Fibroblast of skin of scalp (primary cell): Measurements from ENCODE around the gene TCAF2. TPM values are rescaled to one million over a fixed set of nuclear protein-coding genes. Genes with fewer than 3 reads are reported as not detected.
"Not testable (repeated sequence)": the region's sequence is repeated elsewhere in the genome, so short reads cannot be mapped to it uniquely, and the experiment has no call there.

ENCODE experiments used
- DNase-seq: peaks from one replicate; pipeline ENCODE4 v3.0.0-alpha.2; 2013
- polyA plus RNA-seq, 2 experiments: library from polyadenylated mRNA; unstranded; fragments of 120-200 nt; gene quantifications; one replicate each; pipeline ENCODE4 v1.2.1, GENCODE V29; 2013; ENCODE audit not compliant: insufficient read length in 2 of 2

Gene TCAF2
- 3.3 TPM for polyA plus RNA-seq (2013, experiment 1 of 2; ENCODE audit: insufficient read length)
- 4.0 TPM for polyA plus RNA-seq (2013, experiment 2 of 2; ENCODE audit: insufficient read length)

- DNase-seq = not testable (repeated sequence)
Measured at GRCh38 chr7:143620646-143621045, at the start of gene TCAF2. TCAF2 (plus strand) TSS chr7:143620974.

DNA sequence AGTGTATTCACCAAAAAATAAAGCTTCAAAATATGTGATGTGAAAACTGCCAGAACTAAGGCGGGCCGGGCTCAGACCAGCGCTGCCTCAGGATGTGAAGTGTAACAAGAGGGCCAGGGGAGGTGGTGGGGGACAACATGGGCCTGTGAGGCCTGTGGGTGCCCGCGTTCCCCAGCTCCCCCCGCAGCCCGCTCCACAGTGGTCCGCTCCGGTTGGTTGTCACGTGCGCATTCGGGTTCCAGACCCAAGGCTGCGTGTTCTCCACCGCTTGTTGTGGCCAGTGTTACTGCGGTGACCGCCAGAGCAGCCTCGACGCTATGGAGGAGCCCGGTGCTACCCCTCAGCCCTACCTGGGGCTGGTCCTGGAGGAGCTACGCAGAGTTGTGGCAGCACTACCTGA lies 49.3 kb upstream of the TCAF2 start, which contains the start of gene CTAGE15:
Gene CTAGE15, plus strand, starts transcription at position 301 of the 400 bp plus-strand sequence. Its CDS starts 17 bp downstream, at position 318.
- not testable (repeated sequence) for DNase-seq

- DNase-seq = not testable (repeated sequence)
Measured at GRCh38 chr7:143588183-143588582, 32.6 kb upstream of the TCAF2 start.

- DNase-seq = not testable (repeated sequence)
Measured at GRCh38 chr7:143589897-143590296, 30.9 kb upstream of the TCAF2 start.

GRCh38 chr7:143598086-143598485 lies 22.7 kb upstream of the TCAF2 start:
- not testable (repeated sequence) for DNase-seq

DNA sequence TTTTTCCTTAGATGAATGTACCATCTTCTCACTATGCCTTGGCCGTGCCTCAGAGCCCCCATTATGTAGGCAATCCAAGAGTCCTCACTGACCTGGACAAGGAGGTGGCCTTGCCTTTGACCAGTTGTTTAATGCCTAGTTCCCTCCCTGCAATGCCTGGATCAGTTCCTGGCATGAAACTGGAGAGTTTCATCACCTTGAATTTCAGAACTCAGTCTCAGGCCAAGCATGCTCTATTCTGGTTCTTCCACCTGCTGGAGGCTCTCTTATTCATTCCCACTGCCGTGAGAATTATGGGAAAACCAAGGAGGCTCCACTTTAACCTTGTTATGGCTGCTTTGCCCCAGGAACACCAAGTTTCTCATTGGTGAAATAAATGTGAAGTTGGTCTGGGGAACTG lies 17.2 kb upstream of the TCAF2 start:
- DNase-seq = not testable (repeated sequence)

DNA sequence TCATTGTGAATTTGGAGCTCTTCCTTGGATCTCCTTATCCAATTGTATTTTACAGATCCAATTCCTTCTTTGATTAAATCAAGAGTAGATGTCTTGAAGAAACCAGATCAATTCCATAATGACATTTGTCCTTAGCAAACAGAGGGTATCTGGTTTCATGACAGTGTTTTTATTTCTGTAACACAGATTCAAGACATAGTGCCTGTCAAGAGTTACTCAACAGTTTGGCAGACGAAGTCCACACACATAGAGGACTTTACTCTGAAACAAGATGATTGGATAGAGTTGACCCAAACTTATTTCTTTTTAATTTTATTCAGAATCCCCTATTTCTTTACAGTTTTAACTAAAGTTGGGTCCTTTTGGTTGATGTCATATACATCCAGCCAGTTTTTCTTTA lies 14.7 kb upstream of the TCAF2 start:
- not testable (repeated sequence) for DNase-seq

GRCh38 chr7:143615545-143615944 lies 5.2 kb upstream of the TCAF2 start:
- DNase-seq = not testable (repeated sequence)

DNA sequence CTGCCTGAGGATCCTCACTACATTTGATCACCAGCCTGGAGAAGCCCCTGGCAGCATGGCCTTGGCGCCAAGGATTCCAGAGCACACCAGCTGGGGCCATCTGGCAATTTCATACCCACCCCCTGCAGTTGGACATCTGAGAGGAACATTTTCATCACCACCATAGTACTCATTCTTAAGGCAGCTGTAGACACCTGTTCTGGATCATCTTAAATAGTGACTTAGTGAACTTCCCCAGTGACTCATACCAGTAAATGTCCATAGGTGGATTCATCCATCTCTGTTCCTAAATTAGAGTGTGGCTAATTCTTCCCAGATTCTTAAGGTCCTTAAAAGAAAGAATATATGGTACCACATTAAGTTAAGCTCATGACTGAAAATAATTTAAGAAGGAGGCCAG lies 3.6 kb upstream of the TCAF2 start:
- not testable (repeated sequence) for DNase-seq

GRCh38 chr7:143620058-143620457 lies 716 bp upstream of the TCAF2 start:
- DNase-seq = not testable (repeated sequence)

- DNase-seq = not testable (repeated sequence)
Measured at GRCh38 chr7:143621175-143621574, 401 bp downstream of the TCAF2 start.

DNA sequence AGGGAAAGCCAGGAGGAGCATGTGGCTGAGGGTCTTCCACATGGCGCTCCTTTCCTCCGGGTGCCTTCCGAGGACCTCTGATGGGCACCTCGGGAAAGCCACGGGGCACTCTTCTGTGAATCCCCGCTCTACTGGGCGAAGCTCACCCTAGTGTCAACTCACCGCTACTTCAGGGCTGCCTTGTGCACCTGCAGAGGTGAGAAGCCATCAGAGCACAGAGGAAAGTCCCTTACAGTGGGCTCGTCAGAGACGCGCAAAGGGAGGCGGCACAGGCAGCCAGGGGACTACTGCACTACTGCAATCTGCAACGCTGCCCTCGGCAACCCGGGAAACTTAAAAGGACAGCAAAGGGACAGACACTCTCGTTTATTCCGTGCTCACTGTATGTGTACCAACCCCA lies 1.4 kb downstream of the TCAF2 start:
- not testable (repeated sequence) for DNase-seq

DNA sequence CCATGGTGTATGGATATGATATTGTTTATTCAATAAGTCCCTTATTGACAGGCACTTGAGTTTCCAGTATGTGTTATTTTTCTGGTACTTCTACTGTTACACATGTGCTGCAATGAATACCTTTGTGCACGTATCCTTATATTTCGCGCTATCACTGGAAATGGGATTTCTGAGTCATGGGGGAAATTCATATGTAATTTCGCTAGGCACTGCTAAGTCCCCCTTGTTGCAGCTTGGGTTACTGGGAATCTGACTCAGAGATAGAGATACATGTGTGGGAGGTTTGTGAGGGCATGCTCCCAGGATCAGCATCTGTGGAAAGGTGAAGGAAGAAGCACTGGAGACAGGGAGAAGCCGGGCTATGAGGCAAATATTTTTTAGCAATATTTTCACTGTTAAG lies 9.9 kb downstream of the TCAF2 start:
- DNase-seq = not testable (repeated sequence)

DNA sequence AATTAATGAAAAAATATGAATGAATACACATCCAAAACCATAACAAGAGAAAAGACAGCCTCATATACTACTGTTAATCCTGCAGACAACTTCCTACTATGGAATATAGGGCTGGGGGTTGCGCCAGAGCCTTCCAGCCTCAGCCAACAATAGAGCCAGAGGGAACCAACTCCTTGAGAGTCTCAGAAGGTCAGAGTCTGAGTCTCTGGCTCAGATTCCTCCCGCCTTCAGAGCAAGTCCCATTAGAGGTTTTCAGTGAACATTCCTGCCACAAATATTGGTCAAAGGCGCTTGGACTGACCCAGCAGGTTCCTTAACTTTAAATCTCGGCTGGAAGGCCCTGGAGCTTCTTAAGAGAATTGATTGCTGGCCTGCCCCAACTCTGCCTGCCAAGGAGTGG lies 11.7 kb downstream of the TCAF2 start:
- not testable (repeated sequence) for DNase-seq

- DNase-seq = not testable (repeated sequence)
Measured at GRCh38 chr7:143633013-143633618, 12.3 kb downstream of the TCAF2 start.

GRCh38 chr7:143635364-143636240 lies 14.8 kb downstream of the TCAF2 start:
- not testable (repeated sequence) for DNase-seq

DNA sequence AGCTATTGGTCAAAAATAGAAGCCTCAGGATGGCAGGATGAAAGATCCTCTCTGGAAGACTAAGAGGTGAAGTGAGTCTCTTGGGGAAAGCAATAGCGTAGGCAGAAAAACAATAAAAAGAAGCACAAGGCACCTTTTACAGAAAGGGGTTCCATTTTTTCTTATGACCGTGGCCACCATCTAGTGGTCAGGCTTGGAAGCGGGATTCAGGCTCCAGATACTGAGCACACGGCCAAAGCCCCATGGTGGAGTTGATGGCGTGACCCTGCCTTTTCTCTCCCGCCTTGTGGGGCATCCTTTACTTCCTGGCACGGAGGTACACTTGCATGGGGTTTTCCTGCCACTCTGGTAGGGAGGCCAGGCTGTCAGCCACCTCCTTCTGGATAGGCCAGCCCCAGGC lies 18.6 kb downstream of the TCAF2 start:
- DNase-seq = not testable (repeated sequence)

DNA sequence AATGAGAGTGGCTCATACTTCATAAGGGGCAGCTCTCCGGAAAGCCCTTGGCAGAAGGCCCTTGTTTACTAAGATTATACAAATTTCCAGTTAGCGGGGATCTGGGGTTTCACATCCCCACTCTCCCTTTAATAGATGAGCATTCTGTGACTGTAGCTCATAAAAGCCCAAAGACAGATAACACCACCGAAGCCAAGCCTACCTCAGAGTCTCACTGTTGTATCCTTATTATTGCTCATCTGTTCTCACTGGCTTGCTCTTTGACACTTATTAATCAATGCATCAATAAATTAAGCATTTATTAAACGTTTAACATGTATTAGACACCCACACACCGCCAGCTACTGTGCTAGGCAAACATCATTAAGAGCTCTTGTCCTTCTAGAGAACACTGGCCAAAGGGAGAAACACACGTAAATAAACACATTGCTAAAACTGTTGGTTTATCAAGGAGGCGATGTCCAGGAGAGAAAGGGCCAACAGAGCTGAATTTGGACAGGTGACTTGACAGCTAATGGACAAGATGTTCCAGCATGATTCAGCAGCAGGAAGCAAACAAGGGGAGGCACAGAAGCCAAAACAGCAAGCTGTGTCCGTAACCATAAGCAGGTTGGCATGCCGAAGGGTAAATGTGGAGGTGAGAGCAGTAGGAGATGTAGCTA lies 19.9 kb downstream of the TCAF2 start:
- DNase-seq = not testable (repeated sequence)

GRCh38 chr7:143646598-143646997 lies 25.8 kb downstream of the TCAF2 start:
- DNase-seq = not testable (repeated sequence)

DNA sequence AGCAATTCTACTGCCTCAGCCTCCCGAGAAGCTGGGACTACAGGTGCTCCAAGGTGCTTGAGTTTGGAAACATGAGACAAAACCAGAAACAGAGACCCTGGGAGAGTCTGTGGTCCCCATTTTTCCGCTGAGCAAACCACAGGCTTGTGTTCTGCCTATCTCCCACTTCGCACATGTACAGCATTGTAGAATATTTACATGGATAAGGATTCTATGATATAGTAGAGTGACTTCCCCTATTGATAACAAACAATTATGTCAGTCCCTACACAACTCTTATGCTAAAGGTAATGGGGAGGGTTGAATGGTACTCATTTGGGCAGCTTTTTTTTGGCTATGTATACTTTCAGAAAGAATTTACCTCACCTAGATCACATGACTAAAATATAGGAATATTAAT lies 29.1 kb downstream of the TCAF2 start:
- DNase-seq = not testable (repeated sequence)

DNA sequence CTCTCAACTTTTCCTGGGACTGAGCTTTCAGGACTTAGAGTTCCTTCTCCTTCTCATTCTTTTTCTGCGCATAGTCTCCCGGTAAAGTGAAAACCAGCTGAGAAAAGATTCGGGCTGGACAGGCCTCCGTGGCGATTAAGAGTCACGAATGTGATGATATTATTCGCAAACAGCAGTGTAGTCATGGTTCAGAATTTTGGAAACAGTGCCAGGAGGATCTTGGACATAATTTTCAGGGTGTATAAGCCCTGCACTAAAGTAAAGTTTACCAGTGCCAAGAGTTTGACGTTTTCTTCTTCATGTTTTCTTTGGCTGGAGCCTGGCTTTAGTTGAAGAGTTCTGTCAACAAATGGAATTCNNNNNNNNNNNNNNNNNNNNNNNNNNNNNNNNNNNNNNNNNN lies 29.7 kb downstream of the TCAF2 start:
- DNase-seq = not testable (repeated sequence)
